CD14-positive monocyte (primary cell): ENCODE data around the gene CTNS. TPM values are rescaled to one million over a fixed set of nuclear protein-coding genes. Genes with fewer than 3 reads are reported as not detected.

Source experiments
- DNase-seq, 3 donors: peaks; one replicate each; pipeline ENCODE4 v3.0.0-alpha.2; 2011 to 2022
- H2AFZ ChIP-seq: 2 replicates; pipeline ENCODE4 v1.6.0; 2012; ENCODE audit warnings: mild to moderate bottlenecking, low read depth, low read length, inconsistent platforms; ENCODE audit not compliant: insufficient read depth, poor library complexity, severe bottlenecking
- H3K27ac ChIP-seq, 2 donors: 1 replicate in 1 of 2; 2 replicates in 1 of 2; pipeline ENCODE4 v1.5.1; 2012 to 2013; ENCODE audit warnings: low read length in 2 of 2, control low read depth in 1 of 2, inconsistent platforms in 1 of 2, low read depth in 1 of 2, mild to moderate bottlenecking in 1 of 2
- H3K27me3 ChIP-seq, 2 donors: one replicate each; pipeline versions ENCODE4 v1.6.0 to v1.6.1; 2011 to 2013; ENCODE audit warnings: low read length in 2 of 2; ENCODE audit not compliant: control insufficient read depth in 2 of 2, insufficient read depth in 2 of 2
- H3K36me3 ChIP-seq, 2 donors: replicated peaks in 1 of 2; 1 replicate in 1 of 2; 2 replicates in 1 of 2; pipeline versions ENCODE4 v1.5.1 to v1.6.1; 2012 to 2013; ENCODE audit warnings: low read length in 2 of 2, control low read depth in 1 of 2, inconsistent platforms in 1 of 2, mild to moderate bottlenecking in 1 of 2; ENCODE audit not compliant: insufficient read depth in 2 of 2, control insufficient read depth in 1 of 2
- H3K4me1 ChIP-seq, 2 donors: 1 replicate in 1 of 2; 2 replicates in 1 of 2; pipeline versions ENCODE4 v1.5.1 to v1.6.1; 2012 to 2013; ENCODE audit warnings: low read length in 2 of 2, control low read depth in 1 of 2, inconsistent platforms in 1 of 2, mild to moderate bottlenecking in 1 of 2, moderate library complexity in 1 of 2; ENCODE audit not compliant: insufficient read depth in 2 of 2, control insufficient read depth in 1 of 2
- H3K4me2 ChIP-seq: replicated peaks from 2 replicates; pipeline ENCODE3; 2012; ENCODE audit warnings: low read length, moderate library complexity, mild to moderate bottlenecking; ENCODE audit not compliant: poor library complexity, severe bottlenecking; ENCODE audit errors: extremely low read depth
- H3K4me3 ChIP-seq, 3 experiments: fragments of 200-600 bp in 1 of 3; sonication (generic) in 1 of 3; replicated peaks in 1 of 3; 1 replicate in 2 of 3; 2 replicates in 1 of 3; pipeline ENCODE4 v1.5.1; 2011 to 2013; ENCODE audit warnings: low read length in 3 of 3, mild to moderate bottlenecking in 3 of 3, control low read depth in 2 of 3, low read depth in 2 of 3, inconsistent platforms in 1 of 3, moderate library complexity in 1 of 3
- H3K79me2 ChIP-seq: 2 replicates; pipeline ENCODE4 v1.6.0; 2012; ENCODE audit warnings: mild to moderate bottlenecking, control low read depth, inconsistent platforms, low read length, moderate library complexity; ENCODE audit not compliant: insufficient read depth
- H3K9ac ChIP-seq: 2 replicates; pipeline ENCODE4 v1.6.0; 2017; ENCODE audit warnings: low read length, mild to moderate bottlenecking; ENCODE audit not compliant: insufficient read depth, poor library complexity, severe bottlenecking
- H3K9me3 ChIP-seq, 2 donors: replicated peaks in 1 of 2; 1 replicate in 1 of 2; 2 replicates in 1 of 2; pipeline versions ENCODE4 v1.5.1 to v1.6.1; 2012 to 2013; ENCODE audit warnings: low read length in 2 of 2, control low read depth in 1 of 2; ENCODE audit not compliant: control insufficient read depth in 1 of 2, insufficient read depth in 1 of 2
- H4K20me1 ChIP-seq: 2 replicates; pipeline ENCODE4 v1.6.0; 2012; ENCODE audit warnings: mild to moderate bottlenecking, low read length, control low read depth, moderate library complexity; ENCODE audit not compliant: insufficient read depth
- H3K27ac Mint-ChIP-seq, 7 donors: one replicate each; pipeline ENCODE4 v1.8.0; 2020; ENCODE audit warnings: mild to moderate bottlenecking in 7 of 7, mixed read lengths in 7 of 7, moderate library complexity in 6 of 7, inconsistent platforms in 2 of 7
- H3K27me3 Mint-ChIP-seq, 3 donors: one replicate each; pipeline ENCODE4 v1.8.0; 2021 to 2022; ENCODE audit warnings: low read depth in 3 of 3, mild to moderate bottlenecking in 3 of 3, mixed read lengths in 3 of 3, moderate library complexity in 3 of 3, inconsistent platforms in 1 of 3
- H3K36me3 Mint-ChIP-seq, 2 donors: one replicate each; pipeline ENCODE4 v1.8.0; 2020; ENCODE audit warnings: mixed read lengths in 2 of 2, inconsistent platforms in 1 of 2, mild to moderate bottlenecking in 1 of 2
- H3K4me1 Mint-ChIP-seq: one replicate; pipeline ENCODE4 v1.8.0; 2020; ENCODE audit warnings: mild to moderate bottlenecking, mixed read lengths
- H3K4me3 Mint-ChIP-seq, 2 donors: one replicate each; pipeline ENCODE4 v1.8.0; 2020; ENCODE audit warnings: mild to moderate bottlenecking in 2 of 2, mixed read lengths in 2 of 2, moderate library complexity in 1 of 2
- H3K9me3 Mint-ChIP-seq, 7 donors: one replicate each; pipeline ENCODE4 v1.8.0; 2020 to 2022; ENCODE audit warnings: mixed read lengths in 7 of 7, mild to moderate bottlenecking in 6 of 7, moderate library complexity in 6 of 7, inconsistent platforms in 2 of 7
- CTCF ChIP-seq: fragments of 200-600 bp; IDR thresholded peaks from one replicate; pipeline ENCODE4 v1.8.0; 2022; ENCODE audit warnings: antibody characterized with exemption, mild to moderate bottlenecking
- WGBS: methylation state at CpG from one replicate; pipeline ENCODE4 v1.1.5; 2013; ENCODE audit warnings: missing lambda C conversion rate; ENCODE audit not compliant: insufficient coverage; 5-methylcytosine and 5-hydroxymethylcytosine counted together
- intact Hi-C, 2 donors: fragments of 100-400 bp; cut with micrococcal nuclease; formaldehyde crosslinking; loops; one replicate each; pipeline versions ENCODE4 v1.15.0 to v1.15.1; 2023
- polyA plus RNA-seq, 3 donors: library from polyadenylated mRNA; depleted of rRNA in 1 of 3; unstranded in 2 of 3; stranded (reverse) in 1 of 3; fragments of 300-500 nt in 2 of 3; fragments of >200 nt in 1 of 3; fragmentation: Illumina TruSeq in 2 of 3; gene quantifications; 1 replicate in 2 of 3; 2 replicates in 1 of 3; pipeline ENCODE4 v1.2.3, GENCODE V29; 2012 to 2021

Gene CTNS
- polyA plus RNA-seq, 3 donors = 11.6 to 11.8 (median 11.7) TPM

- peak overlapping the region; percentile 51 to 53 for H3K4me3 Mint-ChIP-seq
- TF ChIP-seq CTCF = no peak
Measured at GRCh38 chr17:3639981-3640596, 3.5 kb downstream of the CTNS start.

GRCh38 chr17:3641014-3641413, 4.5 kb downstream of the CTNS start:
- Mint-ChIP-seq H3K4me3 (no peak overlapping the region), H3K36me3 (peaks cover 15 to 48% of the 10 kb centered on the region in 2 donors), H3K4me1 (peaks cover 36% of the 10 kb centered on the region), H3K27ac (peak overlapping the region in 3 of 7 donors; percentile 50 to 87 (median 87)), H3K27me3 (peaks cover 0 to 2% (median 0%) of the 10 kb centered on the region in 3 donors), H3K9me3 (peaks cover 0 to 2% (median 0%) of the 10 kb centered on the region in 7 donors)
- intact Hi-C loops = no loop called here
- Histone ChIP-seq H3K4me2 (no peak overlapping the region), H4K20me1 (no peaks in the 10 kb centered on the region), H3K27me3 (no peaks in the 10 kb centered on the region), H3K36me3 (peaks cover 2 to 15% of the 10 kb centered on the region in 2 donors), H3K27ac (no peak overlapping the region), H3K4me3 (no peak overlapping the region), H3K9ac (no peak overlapping the region), H3K4me1 (peaks cover 28 to 35% of the 10 kb centered on the region in 2 donors), H2AFZ (no peak overlapping the region), H3K9me3 (no peaks in the 10 kb centered on the region), H3K79me2 (peaks cover 11% of the 10 kb centered on the region)
- 100% methylated on average over 1 of the region's 3 CpGs for WGBS
- no peak for DNase-seq
- TF ChIP-seq CTCF = no peak

More at GRCh38 chr17:3639981-3640596, 3.5 kb downstream of the CTNS start:
- intact Hi-C loops = loop anchor here (2.0 to 10.0 kb wide), 2 partner anchors 593 to 595 kb away; no protein-coding TSS in a partner anchor
- H3K27ac Mint-ChIP-seq = peak overlapping the region; percentile 87 to 94 (median 90)
- H3K9me3 Mint-ChIP-seq = peaks cover 0 to 2% (median 0%) of the 10 kb centered on the region in 7 donors
- H3K36me3 Mint-ChIP-seq = peaks cover 11 to 38% of the 10 kb centered on the region in 2 donors
- Histone ChIP-seq H3K79me2 (peaks cover 18% of the 10 kb centered on the region), H3K9me3 (no peaks in the 10 kb centered on the region), H3K27me3 (no peaks in the 10 kb centered on the region), H2AFZ (peak overlapping the region; percentile 55), H3K4me2 (peak overlapping the region; percentile 33), H3K4me3 (peak overlapping the region in 1 of 3 experiments; percentile 36), H3K27ac (peak overlapping the region; percentile 52 to 74), H3K9ac (no peak overlapping the region), H4K20me1 (no peaks in the 10 kb centered on the region), H3K36me3 (peaks cover 2 to 13% of the 10 kb centered on the region in 2 donors), H3K4me1 (peaks cover 34 to 44% of the 10 kb centered on the region in 2 donors)
- peak; percentile 30 to 69 (median 41) for DNase-seq
- H3K4me1 Mint-ChIP-seq = peaks cover 40% of the 10 kb centered on the region
- 20% methylated on average over 2 of the region's 7 CpGs for WGBS
- H3K27me3 Mint-ChIP-seq = peaks cover 0 to 2% (median 0%) of the 10 kb centered on the region in 3 donors
